ENCODE results near the gene CEP120. TPM values are rescaled to one million over a fixed set of nuclear protein-coding genes. Genes with fewer than 3 reads are reported as not detected.
"Not testable (repeated sequence)": the region's sequence is repeated elsewhere in the genome, so short reads cannot be mapped to it uniquely, and the experiment has no call there.

Gene CEP120
- total RNA-seq, 1 donor from 2014 or later = 19.5 TPM

- DNase-seq (ENCODE audit: low spot score) = no peak
Observed at GRCh38 chr5:123438902-123439301, 15.7 kb upstream of the CEP120 start.

- DNase-seq (ENCODE audit: low spot score) = no peak
Observed at GRCh38 chr5:123438244-123438643, 15.0 kb upstream of the CEP120 start.

- no peak for DNase-seq (ENCODE audit: low spot score)
Observed at GRCh38 chr5:123436201-123436600, 13.0 kb upstream of the CEP120 start.

GRCh38 chr5:123434796-123435195 is 11.6 kb upstream of the CEP120 start:
- DNase-seq (ENCODE audit: low spot score) = no peak

GRCh38 chr5:123433596-123433995 is 10.4 kb upstream of the CEP120 start:
- no peak for DNase-seq (ENCODE audit: low spot score)

GRCh38 chr5:123430441-123430840 is 7.2 kb upstream of the CEP120 start:
- DNase-seq (ENCODE audit: low spot score) = not testable (repeated sequence)

GRCh38 chr5:123429993-123430392 is 6.8 kb upstream of the CEP120 start:
- DNase-seq (ENCODE audit: low spot score) = no peak

- no peak for DNase-seq (ENCODE audit: low spot score)
Observed at GRCh38 chr5:123429221-123429954, 6.2 kb upstream of the CEP120 start.

GRCh38 chr5:123428521-123429220 is 5.5 kb upstream of the CEP120 start:
- DNase-seq (ENCODE audit: low spot score) = no peak

GRCh38 chr5:123427281-123427680 is 4.1 kb upstream of the CEP120 start:
- no peak for DNase-seq (ENCODE audit: low spot score)

GRCh38 chr5:123425431-123425830 is 2.2 kb upstream of the CEP120 start:
- DNase-seq (ENCODE audit: low spot score) = no peak

- DNase-seq (ENCODE audit: low spot score) = no peak
Observed at GRCh38 chr5:123422433-123423277, 548 bp downstream of the CEP120 start.

- no peak for DNase-seq (ENCODE audit: low spot score)
Observed at GRCh38 chr5:123421773-123422172, 1.4 kb downstream of the CEP120 start.

GRCh38 chr5:123414974-123415373 is 8.2 kb downstream of the CEP120 start:
- no peak for DNase-seq (ENCODE audit: low spot score)

GRCh38 chr5:123412206-123412605 is 11.0 kb downstream of the CEP120 start:
- no peak for DNase-seq (ENCODE audit: low spot score)

GRCh38 chr5:123401999-123402398 is 21.2 kb downstream of the CEP120 start:
- DNase-seq (ENCODE audit: low spot score) = not testable (repeated sequence)

GRCh38 chr5:123401320-123401719 is 21.9 kb downstream of the CEP120 start:
- DNase-seq (ENCODE audit: low spot score) = no peak

GRCh38 chr5:123400870-123401291 is 22.3 kb downstream of the CEP120 start:
- not testable (repeated sequence) for DNase-seq (ENCODE audit: low spot score)

- no peak for DNase-seq (ENCODE audit: low spot score)
Observed at GRCh38 chr5:123398058-123398733, 25.0 kb downstream of the CEP120 start.

GRCh38 chr5:123397538-123397937 is 25.7 kb downstream of the CEP120 start:
- DNase-seq (ENCODE audit: low spot score) = no peak

GRCh38 chr5:123391009-123391408 is 32.2 kb downstream of the CEP120 start:
- DNase-seq (ENCODE audit: low spot score) = no peak

GRCh38 chr5:123389794-123390193 is 33.4 kb downstream of the CEP120 start:
- no peak for DNase-seq (ENCODE audit: low spot score)
